HepG2 (cell line): ENCODE measurements around the gene ACTR3.

Source experiments
- ATF7 ChIP-seq, 2 experiments: fragments of 450-650 bp in 1 of 2; sonication (generic) in 1 of 2; formaldehyde crosslinking in 1 of 2; IDR thresholded peaks; 2 replicates each; pipeline versions ENCODE4 v1.4.0 to v1.6.1; 2016 to 2020; ENCODE audit warnings: antibody characterized with exemption in 1 of 2, mild to moderate bottlenecking in 1 of 2, missing genetic modification reagents in 1 of 2
- BHLHE40 ChIP-seq: IDR thresholded peaks from 2 replicates; pipeline ENCODE4 v1.6.1; 2011; ENCODE audit warnings: low read length, improper control_type of control experiment
- KDM5B ChIP-seq: sonication (generic); formaldehyde crosslinking; IDR thresholded peaks from 2 replicates; pipeline ENCODE4 v1.4.0; 2020; ENCODE audit warnings: missing genetic modification reagents, mild to moderate bottlenecking, borderline replicate concordance
- MAFF ChIP-seq: IDR thresholded peaks from 2 replicates; pipeline ENCODE4 v1.6.1; 2011; ENCODE audit warnings: low read depth, low read length, improper control_type of control experiment
- MTF1 ChIP-seq: sonication (generic); formaldehyde crosslinking; IDR thresholded peaks from 2 replicates; pipeline ENCODE4 v1.5.0; 2020; ENCODE audit warnings: missing genetic modification reagents
- POLR2A ChIP-seq, 2 experiments: IDR thresholded peaks; 2 replicates each; pipeline ENCODE4 v1.6.1; 2011; ENCODE audit warnings: low read depth in 2 of 2, low read length in 2 of 2, mild to moderate bottlenecking in 1 of 2, moderate library complexity in 1 of 2; ENCODE audit not compliant: insufficient read depth in 1 of 2
- RFXANK ChIP-seq: IDR thresholded peaks from 2 replicates; pipeline ENCODE4 v1.6.1; 2016
- TAF1 ChIP-seq: sonication (generic); formaldehyde crosslinking; IDR thresholded peaks from 2 replicates; pipeline ENCODE4 v1.4.0; 2020; ENCODE audit warnings: missing genetic modification reagents
- ZNF124 ChIP-seq: sonication (generic); formaldehyde crosslinking; IDR thresholded peaks from 2 replicates; pipeline ENCODE4 v1.4.0; 2020; ENCODE audit warnings: missing genetic modification reagents
- TF ChIP-seq, protein P1 (sequence below): sonication (generic); formaldehyde crosslinking; IDR thresholded peaks from 2 replicates; pipeline ENCODE4 v1.4.0; 2020; ENCODE audit warnings: missing genetic modification reagents, borderline replicate concordance
- TF ChIP-seq, protein P2 (sequence below): sonication (generic); formaldehyde crosslinking; IDR thresholded peaks from 2 replicates; pipeline ENCODE4 v1.5.0; 2020; ENCODE audit warnings: mild to moderate bottlenecking, missing genetic modification reagents, moderate library complexity
- TF ChIP-seq, protein P3 (sequence below), 2 experiments: sonication (generic) in 1 of 2; formaldehyde crosslinking in 1 of 2; IDR thresholded peaks; 2 replicates each; pipeline versions ENCODE4 v1.5.1 to v1.6.1; 2011 to 2020; ENCODE audit warnings: borderline replicate concordance in 1 of 2, low read depth in 1 of 2, low read length in 1 of 2, mild to moderate bottlenecking in 1 of 2, missing genetic modification reagents in 1 of 2, moderate library complexity in 1 of 2

DNA sequence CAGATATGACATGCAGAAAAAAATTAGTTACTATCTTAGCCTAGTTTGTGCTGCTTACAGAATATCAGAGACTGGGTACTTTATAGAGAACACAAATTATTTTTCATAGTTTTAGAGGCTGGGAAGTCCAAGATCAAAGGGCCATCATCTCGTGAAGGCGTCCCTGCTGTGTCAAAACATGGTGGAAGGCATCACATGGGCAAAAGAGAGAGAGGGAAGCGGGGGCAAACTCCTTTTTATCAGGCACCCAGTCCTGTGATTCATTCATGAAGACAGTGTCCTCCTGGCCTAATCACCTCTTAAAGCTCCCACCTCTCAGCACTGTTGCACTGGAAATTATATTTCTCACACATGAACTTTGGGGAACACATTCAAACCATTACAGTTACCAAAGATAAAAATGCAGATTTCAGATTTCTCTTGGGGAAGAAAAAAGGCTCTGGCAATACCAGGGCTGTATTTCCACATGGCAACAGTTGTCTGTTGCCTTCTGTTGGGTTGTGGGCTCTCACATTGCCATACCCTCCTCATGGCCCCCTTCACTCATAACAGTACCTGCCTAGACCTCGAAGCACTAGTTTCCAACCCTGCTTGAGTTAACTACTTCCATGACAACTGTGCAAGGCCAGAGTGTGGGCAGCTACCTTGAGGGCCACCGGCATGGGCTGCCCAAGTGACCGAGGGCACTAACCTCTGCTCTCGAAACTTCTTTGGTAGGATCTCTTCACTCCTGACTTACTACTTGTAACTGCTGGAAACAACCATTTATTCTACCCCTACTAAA is 2.7 kb upstream of the ACTR3 start:
- TF ChIP-seq ATF7 (IDR thresholded peaks at IDR 0.05) (no peak), ATF7 (CRISPR knock-in tag; IDR thresholded peaks at IDR 0.05) (no peak), TAF1 (CRISPR knock-in tag) (no peak), MAFF (no peak), ZNF124 (CRISPR knock-in tag) (no peak), POLR2A (IDR thresholded peaks at IDR 0.05; ENCODE audit: insufficient read depth in 1 of 2, low read depth in 2 of 2, low read length in 2 of 2) (0 out of 4 replicates have a peak, but pooled peaks of 1 of the 2 experiments have one; percentile 12), MTF1 (CRISPR knock-in tag) (no peak), BHLHE40 (no peak), RFXANK (CRISPR knock-in tag) (no peak), KDM5B (CRISPR knock-in tag) (no peak)
- TF ChIP-seq, protein P1, sequence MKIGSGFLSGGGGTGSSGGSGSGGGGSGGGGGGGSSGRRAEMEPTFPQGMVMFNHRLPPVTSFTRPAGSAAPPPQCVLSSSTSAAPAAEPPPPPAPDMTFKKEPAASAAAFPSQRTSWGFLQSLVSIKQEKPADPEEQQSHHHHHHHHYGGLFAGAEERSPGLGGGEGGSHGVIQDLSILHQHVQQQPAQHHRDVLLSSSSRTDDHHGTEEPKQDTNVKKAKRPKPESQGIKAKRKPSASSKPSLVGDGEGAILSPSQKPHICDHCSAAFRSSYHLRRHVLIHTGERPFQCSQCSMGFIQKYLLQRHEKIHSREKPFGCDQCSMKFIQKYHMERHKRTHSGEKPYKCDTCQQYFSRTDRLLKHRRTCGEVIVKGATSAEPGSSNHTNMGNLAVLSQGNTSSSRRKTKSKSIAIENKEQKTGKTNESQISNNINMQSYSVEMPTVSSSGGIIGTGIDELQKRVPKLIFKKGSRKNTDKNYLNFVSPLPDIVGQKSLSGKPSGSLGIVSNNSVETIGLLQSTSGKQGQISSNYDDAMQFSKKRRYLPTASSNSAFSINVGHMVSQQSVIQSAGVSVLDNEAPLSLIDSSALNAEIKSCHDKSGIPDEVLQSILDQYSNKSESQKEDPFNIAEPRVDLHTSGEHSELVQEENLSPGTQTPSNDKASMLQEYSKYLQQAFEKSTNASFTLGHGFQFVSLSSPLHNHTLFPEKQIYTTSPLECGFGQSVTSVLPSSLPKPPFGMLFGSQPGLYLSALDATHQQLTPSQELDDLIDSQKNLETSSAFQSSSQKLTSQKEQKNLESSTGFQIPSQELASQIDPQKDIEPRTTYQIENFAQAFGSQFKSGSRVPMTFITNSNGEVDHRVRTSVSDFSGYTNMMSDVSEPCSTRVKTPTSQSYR: no peak
- TF ChIP-seq, protein P2, sequence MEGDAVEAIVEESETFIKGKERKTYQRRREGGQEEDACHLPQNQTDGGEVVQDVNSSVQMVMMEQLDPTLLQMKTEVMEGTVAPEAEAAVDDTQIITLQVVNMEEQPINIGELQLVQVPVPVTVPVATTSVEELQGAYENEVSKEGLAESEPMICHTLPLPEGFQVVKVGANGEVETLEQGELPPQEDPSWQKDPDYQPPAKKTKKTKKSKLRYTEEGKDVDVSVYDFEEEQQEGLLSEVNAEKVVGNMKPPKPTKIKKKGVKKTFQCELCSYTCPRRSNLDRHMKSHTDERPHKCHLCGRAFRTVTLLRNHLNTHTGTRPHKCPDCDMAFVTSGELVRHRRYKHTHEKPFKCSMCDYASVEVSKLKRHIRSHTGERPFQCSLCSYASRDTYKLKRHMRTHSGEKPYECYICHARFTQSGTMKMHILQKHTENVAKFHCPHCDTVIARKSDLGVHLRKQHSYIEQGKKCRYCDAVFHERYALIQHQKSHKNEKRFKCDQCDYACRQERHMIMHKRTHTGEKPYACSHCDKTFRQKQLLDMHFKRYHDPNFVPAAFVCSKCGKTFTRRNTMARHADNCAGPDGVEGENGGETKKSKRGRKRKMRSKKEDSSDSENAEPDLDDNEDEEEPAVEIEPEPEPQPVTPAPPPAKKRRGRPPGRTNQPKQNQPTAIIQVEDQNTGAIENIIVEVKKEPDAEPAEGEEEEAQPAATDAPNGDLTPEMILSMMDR: no peak
- TF ChIP-seq, protein P3, sequence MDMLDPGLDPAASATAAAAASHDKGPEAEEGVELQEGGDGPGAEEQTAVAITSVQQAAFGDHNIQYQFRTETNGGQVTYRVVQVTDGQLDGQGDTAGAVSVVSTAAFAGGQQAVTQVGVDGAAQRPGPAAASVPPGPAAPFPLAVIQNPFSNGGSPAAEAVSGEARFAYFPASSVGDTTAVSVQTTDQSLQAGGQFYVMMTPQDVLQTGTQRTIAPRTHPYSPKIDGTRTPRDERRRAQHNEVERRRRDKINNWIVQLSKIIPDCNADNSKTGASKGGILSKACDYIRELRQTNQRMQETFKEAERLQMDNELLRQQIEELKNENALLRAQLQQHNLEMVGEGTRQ (IDR thresholded peaks at IDR 0.05; ENCODE audit: low read depth, low read length): no peak
- TF ChIP-seq, protein P3 (CRISPR knock-in tag; IDR thresholded peaks at IDR 0.05; ENCODE audit: borderline replicate concordance): no peak
